Testis (tissue), 3 donors: Measurements from ENCODE around the gene KLF15. TPM values are rescaled to one million over a fixed set of nuclear protein-coding genes. Genes with fewer than 3 reads are reported as not detected.

ENCODE experiments used
- DNase-seq: peaks from one replicate; pipeline ENCODE4 v3.0.0-alpha.2; 2019
- H3K27ac ChIP-seq, 2 donors: fragments of 200-600 bp; sonication (generic); one replicate each; pipeline ENCODE4 v1.5.1; 2019
- H3K27me3 ChIP-seq: fragments of 200-600 bp; sonication (generic); one replicate; pipeline ENCODE4 v1.5.1; 2019
- H3K36me3 ChIP-seq: fragments of 200-600 bp; sonication (generic); one replicate; pipeline ENCODE4 v1.5.1; 2017; ENCODE audit warnings: low read depth; ENCODE audit errors: missing control alignments
- H3K4me1 ChIP-seq: fragments of 200-600 bp; sonication (generic); one replicate; pipeline ENCODE4 v1.5.1; 2019
- H3K4me3 ChIP-seq, 2 donors: fragments of 200-600 bp; sonication (generic); one replicate each; pipeline ENCODE4 v1.5.1; 2017 to 2019
- H3K9me3 ChIP-seq: fragments of 200-600 bp; sonication (generic); one replicate; pipeline ENCODE4 v1.5.1; 2017
- CTCF ChIP-seq, 3 experiments: fragments of 450-650 bp in 2 of 3; fragments of 200-600 bp in 1 of 3; sonication (generic) in 1 of 3; IDR thresholded peaks; one replicate each; pipeline ENCODE4 v1.5.1; 2016 to 2019; ENCODE audit warnings: antibody characterized with exemption in 3 of 3, mild to moderate bottlenecking in 2 of 3, moderate library complexity in 1 of 3
- POLR2A ChIP-seq: fragments of 450-650 bp; IDR thresholded peaks from one replicate; pipeline ENCODE4 v1.6.1; 2017; ENCODE audit warnings: antibody characterized with exemption, mild to moderate bottlenecking, moderate library complexity
- WGBS, 2 donors: methylation state at CpG; one replicate each; pipeline ENCODE4 v1.1.5; 2018; 5-methylcytosine and 5-hydroxymethylcytosine counted together
- intact Hi-C: fragments of 100-400 bp; cut with DNase I; formaldehyde crosslinking; loops from one replicate; pipeline ENCODE4 v1.15.1; 2023; ENCODE audit warnings: low total_unique reads
- polyA plus RNA-seq: library from polyadenylated mRNA; stranded (reverse); fragments of 350-450 nt; fragmentation: Illumina TruSeq; extraction: RNeasy Lipid Tissue Mini Kit (QIAGEN cat#74804); gene quantifications from one replicate; pipeline ENCODE4 v1.2.3, GENCODE V29; 2014; ENCODE audit warnings: low read depth, low replicate concordance; ENCODE audit not compliant: insufficient read depth
- total RNA-seq, 2 donors: library from RNA; depleted of rRNA; stranded (reverse); fragments of >200 nt; gene quantifications; one replicate each; pipeline ENCODE4 v1.2.3, GENCODE V29; 2016

Gene KLF15
- total and polyA plus RNA-seq, 3 donors from 2014 or later = 8.5 to 36.1 (median 32.0) TPM

- 61 to 78% methylated on average over 13 to 22 of the region's 22 CpGs for WGBS, 2 donors
- H3K4me1 ChIP-seq = no peaks in the 10 kb centered on the region
These were observed 57.0 kb downstream of the KLF15 start for GRCh38 chr3:126300001-126300760.

GRCh38 chr3:126295407-126295939 is 61.7 kb downstream of the KLF15 start:
- TF ChIP-seq CTCF (IDR thresholded peaks at IDR 0.05) (no peak), POLR2A (no peak)
- 70 to 75% methylated on average over 4 of the region's 4 CpGs for WGBS, 2 donors
- H3K27ac ChIP-seq = no peak overlapping the region
- H3K27me3 ChIP-seq = no peaks in the 10 kb centered on the region
- no peaks in the 10 kb centered on the region for H3K9me3 ChIP-seq
- DNase-seq = no peak
- no peak overlapping the region for H3K4me3 ChIP-seq
- no peaks in the 10 kb centered on the region for H3K36me3 ChIP-seq
- no peaks in the 10 kb centered on the region for H3K4me1 ChIP-seq
- intact Hi-C loops = no loop called here

More at GRCh38 chr3:126300001-126300760, 57.0 kb downstream of the KLF15 start:
- H3K36me3 ChIP-seq = no peaks in the 10 kb centered on the region
- H3K4me3 ChIP-seq = no peak overlapping the region
- no peaks in the 10 kb centered on the region for H3K9me3 ChIP-seq
- no peak overlapping the region for H3K27ac ChIP-seq
- DNase-seq = no peak
- H3K27me3 ChIP-seq = no peaks in the 10 kb centered on the region
- TF ChIP-seq POLR2A (no peak), CTCF (IDR thresholded peaks at IDR 0.05) (no peak)
- intact Hi-C loops = no loop called here

GRCh38 chr3:126294211-126294808 is 62.9 kb downstream of the KLF15 start:
- Histone ChIP-seq H3K4me3 (no peak overlapping the region), H3K9me3 (no peaks in the 10 kb centered on the region), H3K36me3 (no peaks in the 10 kb centered on the region), H3K27me3 (no peaks in the 10 kb centered on the region), H3K4me1 (no peaks in the 10 kb centered on the region), H3K27ac (no peak overlapping the region)
- DNase-seq = no peak
- intact Hi-C loops = no loop called here
- TF ChIP-seq POLR2A (no peak), CTCF (IDR thresholded peaks at IDR 0.05) (no peak)
- WGBS, 2 donors = 77 to 86% methylated on average over 10 of the region's 10 CpGs

GRCh38 chr3:126293370-126294082 is 63.7 kb downstream of the KLF15 start:
- Histone ChIP-seq H3K4me3 (no peak overlapping the region), H3K27me3 (no peaks in the 10 kb centered on the region), H3K9me3 (no peaks in the 10 kb centered on the region), H3K4me1 (no peaks in the 10 kb centered on the region), H3K36me3 (no peaks in the 10 kb centered on the region), H3K27ac (no peak overlapping the region)
- no peak for DNase-seq
- 82 to 89% methylated on average over 17 of the region's 17 CpGs for WGBS, 2 donors
- TF ChIP-seq POLR2A (no peak), CTCF (IDR thresholded peaks at IDR 0.05) (no peak)
- intact Hi-C loops = no loop called here

Other genes with a start within 250 kb of the KLF15 start
- gene ALDH1L1, start 176.8 kb downstream of the KLF15 start, total RNA-seq = 10 to 100 TPM; 67.5 to 73.8 TPM
- gene ALDH1L1, start 176.8 kb downstream of the KLF15 start, polyA plus RNA-seq = 19.6 TPM
- gene CFAP100, start 37.5 kb upstream of the KLF15 start, total RNA-seq = 10 to 100 TPM; 21.4 to 56.2 TPM
- gene CFAP100, start 37.5 kb upstream of the KLF15 start, polyA plus RNA-seq = 74.2 TPM
- 10 to 100 TPM; 78.9 to 80.3 TPM for gene ZXDC, start 118.5 kb upstream of the KLF15 start, total RNA-seq
- gene ZXDC, start 118.5 kb upstream of the KLF15 start, polyA plus RNA-seq = 25.6 TPM
- gene UROC1, start 160.4 kb upstream of the KLF15 start, total RNA-seq = 1 to 10 TPM in 1 of 2 donors, under 1 TPM in 1; 0.25 to 1.0 TPM
- 0.34 TPM for gene UROC1, start 160.4 kb upstream of the KLF15 start, polyA plus RNA-seq
- gene CHST13, start 166.7 kb upstream of the KLF15 start, total RNA-seq = 10 to 100 TPM; 13.3 to 21.7 TPM
- gene CHST13, start 166.7 kb upstream of the KLF15 start, polyA plus RNA-seq = 21.4 TPM
- 10 to 100 TPM; 33.0 to 61.4 TPM for gene C3orf22, start 201.5 kb upstream of the KLF15 start, total RNA-seq
- gene C3orf22, start 201.5 kb upstream of the KLF15 start, polyA plus RNA-seq = 42.2 TPM